Measurements from ENCODE around the gene STIP1. TPM values are rescaled to one million over a fixed set of nuclear protein-coding genes. Genes with fewer than 3 reads are reported as not detected.

The STIP1 gene
- total and polyA plus RNA-seq, 10 of the 15 experiments (the other 5 are each of a cell fraction or from before 2014, with no cell fraction given), result 25.2 to 291 (median 191) TPM

GRCh38 chr11:64240435-64241240, 54.7 kb downstream of the STIP1 start, which contains the start of gene FKBP2 (continued):
- peak; percentile 6; the same call in 1 of the 2 replicates for TF ChIP-seq JUNB (IDR thresholded peaks at IDR 0.05)
- peak; percentile 10; the same call in 1 of the 2 replicates for TF ChIP-seq HDGF (IDR thresholded peaks at IDR 0.05)
- peak; percentile 89 for TF ChIP-seq SMAD5 (IDR thresholded peaks at IDR 0.05; ENCODE audit: low read depth)
- no peak for TF ChIP-seq NFYA (IDR thresholded peaks at IDR 0.05; ENCODE audit: borderline replicate concordance, low read depth, low read length)
- peak; percentile 59; the same call in 1 of the 2 replicates for TF ChIP-seq RELB (IDR thresholded peaks at IDR 0.05; ENCODE audit: low read depth)
- no peak; the same call in 1 of the 2 replicates for TF ChIP-seq REST (IDR thresholded peaks at IDR 0.05; ENCODE audit: low read depth, low read length)
- TF ChIP-seq DPF2 (IDR thresholded peaks at IDR 0.05), result peak; percentile 39; the same call in 1 of the 2 replicates
- no peak for TF ChIP-seq FOXM1 (IDR thresholded peaks at IDR 0.05; ENCODE audit: low read depth, low read length)
- TF ChIP-seq RELA (IDR thresholded peaks at IDR 0.05; ENCODE audit: borderline replicate concordance, partially characterized antibody), result peak; percentile 89
- peak; percentile 90 for TF ChIP-seq ZNF687 (IDR thresholded peaks at IDR 0.05)
- TF ChIP-seq CREM (IDR thresholded peaks at IDR 0.05; ENCODE audit: low read depth), result peak; percentile 95
- no peak for TF ChIP-seq MYC (IDR thresholded peaks at IDR 0.05; ENCODE audit: insufficient read depth, insufficient read length, insufficient replicate concordance, low read length, severe bottlenecking)
- TF ChIP-seq ATF2 (IDR thresholded peaks at IDR 0.05; ENCODE audit: low read length), result no peak
- TF ChIP-seq HCFC1 (IDR thresholded peaks at IDR 0.05; ENCODE audit: low read length), result peak; percentile 54
- 0 out of 2 replicates have a peak, but pooled peaks have one; percentile 41 for TF ChIP-seq MEF2A (IDR thresholded peaks at IDR 0.05; ENCODE audit: insufficient read depth, low read depth, low read length)
- TF ChIP-seq WRNIP1 (IDR thresholded peaks at IDR 0.05; ENCODE audit: borderline replicate concordance, low read depth, low read length), result no peak
- TF ChIP-seq POLR2A (IDR thresholded peaks at IDR 0.05; ENCODE audit: low read depth, low read length), result peak; percentile 94
- TF ChIP-seq POU2F2 (IDR thresholded peaks at IDR 0.05; ENCODE audit: borderline replicate concordance, low read depth, low read length), result peak; percentile 69; the same call in 1 of the 3 replicates

Data from GM12878 (cell line).